Mesendoderm (in vitro differentiated cells): ENCODE data around the gene EXOC6.

Source experiments
- DNase-seq: peaks from one replicate; pipeline ENCODE4 v3.0.0; 2013
- H2AK5ac ChIP-seq: 2 replicates; pipeline ENCODE4 v1.6.1; 2013; ENCODE audit warnings: low read length, inconsistent platforms
- H2BK120ac ChIP-seq: 2 replicates; pipeline ENCODE4 v1.6.1; 2013; ENCODE audit warnings: low read depth, mild to moderate bottlenecking, low read length, moderate library complexity, mixed read lengths
- H2BK15ac ChIP-seq: replicated peaks from 2 replicates; pipeline ENCODE4 v1.6.1; 2013; ENCODE audit warnings: low read depth, mild to moderate bottlenecking, moderate library complexity
- H2BK5ac ChIP-seq: 2 replicates; pipeline ENCODE4 v1.6.1; 2013; ENCODE audit warnings: low read length, inconsistent platforms
- H3K18ac ChIP-seq: 2 replicates; pipeline ENCODE4 v1.6.1; 2013; ENCODE audit warnings: mild to moderate bottlenecking, low read length, mixed read lengths
- H3K23ac ChIP-seq: one replicate; pipeline ENCODE4 v1.6.1; 2013; ENCODE audit warnings: low read length
- H3K27ac ChIP-seq: 2 replicates; pipeline ENCODE4 v1.5.1; 2013; ENCODE audit warnings: low read depth, mild to moderate bottlenecking, inconsistent platforms, low read length, moderate library complexity
- H3K27me3 ChIP-seq: 2 replicates; pipeline ENCODE4 v1.6.1; 2013; ENCODE audit warnings: low read length, control low read depth, mild to moderate bottlenecking, inconsistent platforms; ENCODE audit not compliant: insufficient read depth, poor library complexity
- H3K36me3 ChIP-seq: 2 replicates; pipeline ENCODE4 v1.6.1; 2013; ENCODE audit warnings: low read length, inconsistent platforms; ENCODE audit not compliant: control insufficient read depth, insufficient read depth
- H3K4ac ChIP-seq: one replicate; pipeline ENCODE4 v1.6.1; 2013; ENCODE audit warnings: low read depth, mild to moderate bottlenecking, low read length, moderate library complexity
- H3K4me1 ChIP-seq: 2 replicates; pipeline ENCODE4 v1.6.1; 2013; ENCODE audit warnings: low read depth, low read length, inconsistent platforms; ENCODE audit not compliant: control insufficient read depth
- H3K4me2 ChIP-seq: 2 replicates; pipeline ENCODE4 v1.6.1; 2013; ENCODE audit warnings: low read length
- H3K4me3 ChIP-seq: 2 replicates; pipeline ENCODE4 v1.5.1; 2013; ENCODE audit warnings: mild to moderate bottlenecking, low read length
- H3K56ac ChIP-seq: one replicate; pipeline ENCODE4 v1.6.1; 2013; ENCODE audit warnings: low read length
- H3K79me1 ChIP-seq: 2 replicates; pipeline ENCODE4 v1.6.1; 2013; ENCODE audit warnings: low read length, inconsistent platforms
- H3K79me2 ChIP-seq: 2 replicates; pipeline ENCODE4 v1.6.1; 2013; ENCODE audit warnings: mild to moderate bottlenecking, low read length; ENCODE audit not compliant: control insufficient read depth, insufficient read depth
- H3K9ac ChIP-seq: 2 replicates; pipeline ENCODE4 v1.6.1; 2013; ENCODE audit warnings: low read length, inconsistent platforms
- H4K5ac ChIP-seq: one replicate; pipeline ENCODE4 v1.6.1; 2013; ENCODE audit warnings: low read length
- H4K8ac ChIP-seq: one replicate; pipeline ENCODE4 v1.6.1; 2013; ENCODE audit warnings: low read depth, mild to moderate bottlenecking, control low read depth, low read length, moderate library complexity
- WGBS: extraction: QIAGEN DNeasy Blood & Tissue Kit; methylation state at CpG from one replicate; pipeline ENCODE4 v1.1.7; 2013; ENCODE audit warnings: low lambda C conversion rate, missing lambda C conversion rate; ENCODE audit not compliant: insufficient coverage; ENCODE audit errors: extremely low coverage; 5-methylcytosine and 5-hydroxymethylcytosine counted together

Gene EXOC6

GRCh38 chr10:92847202-92847864 is 987 bp upstream of the EXOC6 start:
- Histone ChIP-seq H3K18ac (no peak overlapping the region), H4K8ac (no peak overlapping the region), H3K4me2 (no peak overlapping the region), H3K9ac (no peak overlapping the region), H3K79me2 (no peaks in the 10 kb centered on the region), H2BK120ac (no peak overlapping the region), H3K4me3 (no peak overlapping the region), H3K79me1 (no peaks in the 10 kb centered on the region), H3K56ac (no peak overlapping the region), H2BK15ac (no peak overlapping the region), H3K4me1 (no peaks in the 10 kb centered on the region), H3K36me3 (no peaks in the 10 kb centered on the region), H2AK5ac (no peak overlapping the region), H3K27me3 (peaks cover 7% of the 10 kb centered on the region), H3K4ac (no peak overlapping the region), H4K5ac (no peak overlapping the region), H3K23ac (no peak overlapping the region), H2BK5ac (no peak overlapping the region), H3K27ac (no peak overlapping the region)
- DNase-seq, result no peak
- WGBS, result no CpG with 5 or more reads among the region's 4 CpGs

- WGBS, result no CpG with 5 or more reads among the region's 32 CpGs
- no peak overlapping the region for H2BK15ac ChIP-seq
- no peak overlapping the region for H3K27ac ChIP-seq
These were observed 281 bp upstream of the EXOC6 start for GRCh38 chr10:92848037-92848440.

GRCh38 chr10:92849234-92849525 is 860 bp downstream of the EXOC6 start:
- Histone ChIP-seq H4K8ac (no peak overlapping the region), H3K18ac (no peak overlapping the region), H3K23ac (no peak overlapping the region), H3K56ac (no peak overlapping the region), H3K79me1 (no peaks in the 10 kb centered on the region), H3K4me2 (peak overlapping the region; percentile 77), H2BK120ac (no peak overlapping the region), H3K9ac (peak overlapping the region; percentile 59), H3K79me2 (no peaks in the 10 kb centered on the region), H3K36me3 (no peaks in the 10 kb centered on the region), H3K4ac (no peak overlapping the region), H2BK15ac (no peak overlapping the region), H3K27me3 (peaks cover 7% of the 10 kb centered on the region), H4K5ac (no peak overlapping the region), H3K4me1 (no peaks in the 10 kb centered on the region), H3K27ac (no peak overlapping the region), H2AK5ac (no peak overlapping the region), H3K4me3 (no peak overlapping the region), H2BK5ac (no peak overlapping the region)
- no CpG with 5 or more reads among the region's 7 CpGs for WGBS
- no peak for DNase-seq

More at GRCh38 chr10:92848037-92848440, 281 bp upstream of the EXOC6 start:
- peak overlapping the region; percentile 52 for H3K4me2 ChIP-seq
- no peak overlapping the region for H2AK5ac ChIP-seq
- peak overlapping the region; percentile 58 for H3K56ac ChIP-seq
- H2BK5ac ChIP-seq, result no peak overlapping the region
- H3K27me3 ChIP-seq, result peaks cover 7% of the 10 kb centered on the region
- H3K4me3 ChIP-seq, result no peak overlapping the region
- H3K79me2 ChIP-seq, result no peaks in the 10 kb centered on the region
- H3K4me1 ChIP-seq, result no peaks in the 10 kb centered on the region
- H4K8ac ChIP-seq, result no peak overlapping the region
- H3K9ac ChIP-seq, result no peak overlapping the region
- no peaks in the 10 kb centered on the region for H3K79me1 ChIP-seq
- no peak overlapping the region for H4K5ac ChIP-seq
- no peaks in the 10 kb centered on the region for H3K36me3 ChIP-seq
- no peak overlapping the region for H3K4ac ChIP-seq
- H3K23ac ChIP-seq, result no peak overlapping the region
- H3K18ac ChIP-seq, result no peak overlapping the region
- DNase-seq, result no peak
- no peak overlapping the region for H2BK120ac ChIP-seq

GRCh38 chr10:92849576-92850090 is 1.3 kb downstream of the EXOC6 start:
- Histone ChIP-seq H2BK15ac (no peak overlapping the region), H3K4me1 (no peaks in the 10 kb centered on the region), H3K56ac (no peak overlapping the region), H3K4me3 (no peak overlapping the region), H3K23ac (no peak overlapping the region), H2BK5ac (no peak overlapping the region), H3K79me1 (no peaks in the 10 kb centered on the region), H3K18ac (no peak overlapping the region), H2BK120ac (no peak overlapping the region), H3K27me3 (peaks cover 7% of the 10 kb centered on the region), H3K79me2 (no peaks in the 10 kb centered on the region), H3K4me2 (no peak overlapping the region), H4K8ac (no peak overlapping the region), H4K5ac (no peak overlapping the region), H3K9ac (no peak overlapping the region), H3K27ac (no peak overlapping the region), H3K4ac (no peak overlapping the region), H2AK5ac (no peak overlapping the region), H3K36me3 (no peaks in the 10 kb centered on the region)
- DNase-seq, result no peak
- no CpG with 5 or more reads among the region's 2 CpGs for WGBS

GRCh38 chr10:92850185-92850584 is 1.9 kb downstream of the EXOC6 start:
- Histone ChIP-seq H4K8ac (no peak overlapping the region), H3K27me3 (peaks cover 7% of the 10 kb centered on the region), H2AK5ac (no peak overlapping the region), H3K4ac (no peak overlapping the region), H2BK5ac (no peak overlapping the region), H3K9ac (no peak overlapping the region), H3K79me1 (no peaks in the 10 kb centered on the region), H2BK120ac (no peak overlapping the region), H3K27ac (no peak overlapping the region), H3K36me3 (no peaks in the 10 kb centered on the region), H3K4me1 (no peaks in the 10 kb centered on the region), H3K23ac (no peak overlapping the region), H3K56ac (no peak overlapping the region), H3K4me3 (no peak overlapping the region), H3K79me2 (no peaks in the 10 kb centered on the region), H4K5ac (no peak overlapping the region), H2BK15ac (no peak overlapping the region), H3K18ac (no peak overlapping the region), H3K4me2 (no peak overlapping the region)
- DNase-seq, result no peak
- WGBS, result no CpG with 5 or more reads among the region's 2 CpGs

GRCh38 chr10:92851003-92851402 is 2.7 kb downstream of the EXOC6 start:
- H3K4me2 ChIP-seq, result no peak overlapping the region
- no peak overlapping the region for H4K8ac ChIP-seq
- no peaks in the 10 kb centered on the region for H3K79me2 ChIP-seq
- H2AK5ac ChIP-seq, result no peak overlapping the region
- H3K4ac ChIP-seq, result no peak overlapping the region
- H4K5ac ChIP-seq, result no peak overlapping the region
- H3K27ac ChIP-seq, result no peak overlapping the region
- no peak overlapping the region for H3K56ac ChIP-seq
- WGBS, result no CpG with 5 or more reads among the region's 4 CpGs
- no peaks in the 10 kb centered on the region for H3K4me1 ChIP-seq
- no peak overlapping the region for H2BK15ac ChIP-seq
- H3K4me3 ChIP-seq, result no peak overlapping the region
- no peak overlapping the region for H3K9ac ChIP-seq
- no peak overlapping the region for H3K23ac ChIP-seq
- H3K27me3 ChIP-seq, result peaks cover 7% of the 10 kb centered on the region
- no peak overlapping the region for H2BK120ac ChIP-seq
- DNase-seq, result no peak
- no peaks in the 10 kb centered on the region for H3K79me1 ChIP-seq
- H3K36me3 ChIP-seq, result no peaks in the 10 kb centered on the region
- H3K18ac ChIP-seq, result no peak overlapping the region
- H2BK5ac ChIP-seq, result no peak overlapping the region
